ENCODE data around the gene MFAP3L. TPM values are rescaled to one million over a fixed set of nuclear protein-coding genes. Genes with fewer than 3 reads are reported as not detected.

The MFAP3L gene
- total RNA-seq, 1 experiment from 2014 or later, result 7.9 TPM

DNA sequence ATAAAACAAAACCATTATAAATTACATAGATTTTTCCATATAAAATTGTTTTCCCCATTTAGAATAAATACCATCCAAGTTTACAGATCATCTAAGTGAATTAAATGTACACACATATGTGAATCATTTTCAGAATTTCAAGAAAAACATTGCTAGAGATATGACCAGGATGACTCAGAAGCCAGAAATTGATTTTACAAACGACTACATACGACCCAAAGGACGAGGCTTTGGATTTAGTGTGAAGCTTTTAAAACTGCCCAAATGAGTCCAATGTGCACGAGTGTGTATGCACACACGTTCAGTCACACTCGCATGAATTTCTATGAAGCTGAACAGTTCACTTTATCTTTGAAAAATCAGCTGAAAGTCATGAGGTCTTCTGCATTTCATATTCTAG lies 37.9 kb downstream of the MFAP3L start:
- in situ Hi-C loops (cut with HindIII; ENCODE audit: low pct_unique_long_range_greater_than_20kb, low sequenced_read_pairs) (no loop called here), intact Hi-C loops (cut with micrococcal nuclease; ENCODE audit: unreplicated experiment) (no loop called here)
- BruUV-seq (replicated peaks), result no TSS peak
- Histone ChIP-seq H3K27me3 (ENCODE audit: control insufficient read depth, insufficient read depth, low read length) (no peaks in the 10 kb centered on the region), H3K36me3 (ENCODE audit: control insufficient read depth, insufficient read depth, low read length) (no peaks in the 10 kb centered on the region), H3K4me1 (ENCODE audit: control insufficient read depth, insufficient read depth, low read length) (no peaks in the 10 kb centered on the region), H3K27ac (ENCODE audit: low read length) (no peak overlapping the region), H3K9me3 (ENCODE audit: control insufficient read depth, insufficient read depth, low read depth, low read length) (no peaks in the 10 kb centered on the region), H3K4me3 (ENCODE audit: low read depth in 2 of 2, low read length in 2 of 2) (no peak overlapping the region)
- no peak for TF ChIP-seq SIN3A (IDR thresholded peaks at IDR 0.05; ENCODE audit: borderline replicate concordance, insufficient read depth, low read depth, low read length)
- TF ChIP-seq, protein P1, sequence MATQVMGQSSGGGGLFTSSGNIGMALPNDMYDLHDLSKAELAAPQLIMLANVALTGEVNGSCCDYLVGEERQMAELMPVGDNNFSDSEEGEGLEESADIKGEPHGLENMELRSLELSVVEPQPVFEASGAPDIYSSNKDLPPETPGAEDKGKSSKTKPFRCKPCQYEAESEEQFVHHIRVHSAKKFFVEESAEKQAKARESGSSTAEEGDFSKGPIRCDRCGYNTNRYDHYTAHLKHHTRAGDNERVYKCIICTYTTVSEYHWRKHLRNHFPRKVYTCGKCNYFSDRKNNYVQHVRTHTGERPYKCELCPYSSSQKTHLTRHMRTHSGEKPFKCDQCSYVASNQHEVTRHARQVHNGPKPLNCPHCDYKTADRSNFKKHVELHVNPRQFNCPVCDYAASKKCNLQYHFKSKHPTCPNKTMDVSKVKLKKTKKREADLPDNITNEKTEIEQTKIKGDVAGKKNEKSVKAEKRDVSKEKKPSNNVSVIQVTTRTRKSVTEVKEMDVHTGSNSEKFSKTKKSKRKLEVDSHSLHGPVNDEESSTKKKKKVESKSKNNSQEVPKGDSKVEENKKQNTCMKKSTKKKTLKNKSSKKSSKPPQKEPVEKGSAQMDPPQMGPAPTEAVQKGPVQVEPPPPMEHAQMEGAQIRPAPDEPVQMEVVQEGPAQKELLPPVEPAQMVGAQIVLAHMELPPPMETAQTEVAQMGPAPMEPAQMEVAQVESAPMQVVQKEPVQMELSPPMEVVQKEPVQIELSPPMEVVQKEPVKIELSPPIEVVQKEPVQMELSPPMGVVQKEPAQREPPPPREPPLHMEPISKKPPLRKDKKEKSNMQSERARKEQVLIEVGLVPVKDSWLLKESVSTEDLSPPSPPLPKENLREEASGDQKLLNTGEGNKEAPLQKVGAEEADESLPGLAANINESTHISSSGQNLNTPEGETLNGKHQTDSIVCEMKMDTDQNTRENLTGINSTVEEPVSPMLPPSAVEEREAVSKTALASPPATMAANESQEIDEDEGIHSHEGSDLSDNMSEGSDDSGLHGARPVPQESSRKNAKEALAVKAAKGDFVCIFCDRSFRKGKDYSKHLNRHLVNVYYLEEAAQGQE (IDR thresholded peaks at IDR 0.05; ENCODE audit: insufficient read depth in 1 of 2, low read depth in 2 of 2, low read length in 1 of 2), result no peak
- no peak for TF ChIP-seq POLR2AphosphoS5 (IDR thresholded peaks at IDR 0.05; ENCODE audit: low read depth, low read length)
- TF ChIP-seq, protein P2, sequence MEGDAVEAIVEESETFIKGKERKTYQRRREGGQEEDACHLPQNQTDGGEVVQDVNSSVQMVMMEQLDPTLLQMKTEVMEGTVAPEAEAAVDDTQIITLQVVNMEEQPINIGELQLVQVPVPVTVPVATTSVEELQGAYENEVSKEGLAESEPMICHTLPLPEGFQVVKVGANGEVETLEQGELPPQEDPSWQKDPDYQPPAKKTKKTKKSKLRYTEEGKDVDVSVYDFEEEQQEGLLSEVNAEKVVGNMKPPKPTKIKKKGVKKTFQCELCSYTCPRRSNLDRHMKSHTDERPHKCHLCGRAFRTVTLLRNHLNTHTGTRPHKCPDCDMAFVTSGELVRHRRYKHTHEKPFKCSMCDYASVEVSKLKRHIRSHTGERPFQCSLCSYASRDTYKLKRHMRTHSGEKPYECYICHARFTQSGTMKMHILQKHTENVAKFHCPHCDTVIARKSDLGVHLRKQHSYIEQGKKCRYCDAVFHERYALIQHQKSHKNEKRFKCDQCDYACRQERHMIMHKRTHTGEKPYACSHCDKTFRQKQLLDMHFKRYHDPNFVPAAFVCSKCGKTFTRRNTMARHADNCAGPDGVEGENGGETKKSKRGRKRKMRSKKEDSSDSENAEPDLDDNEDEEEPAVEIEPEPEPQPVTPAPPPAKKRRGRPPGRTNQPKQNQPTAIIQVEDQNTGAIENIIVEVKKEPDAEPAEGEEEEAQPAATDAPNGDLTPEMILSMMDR (IDR thresholded peaks at IDR 0.05), result no peak
- no peak for TF ChIP-seq TCF7L2 (IDR thresholded peaks at IDR 0.05; ENCODE audit: low read depth, low read length)
- CTCF ChIA-PET, result no interaction called here
- POLR2A ChIA-PET, result no interaction called here
- no peak for ATAC-seq
- DNase-seq (ENCODE audit: low read depth, low spot score), result no peak

DNA sequence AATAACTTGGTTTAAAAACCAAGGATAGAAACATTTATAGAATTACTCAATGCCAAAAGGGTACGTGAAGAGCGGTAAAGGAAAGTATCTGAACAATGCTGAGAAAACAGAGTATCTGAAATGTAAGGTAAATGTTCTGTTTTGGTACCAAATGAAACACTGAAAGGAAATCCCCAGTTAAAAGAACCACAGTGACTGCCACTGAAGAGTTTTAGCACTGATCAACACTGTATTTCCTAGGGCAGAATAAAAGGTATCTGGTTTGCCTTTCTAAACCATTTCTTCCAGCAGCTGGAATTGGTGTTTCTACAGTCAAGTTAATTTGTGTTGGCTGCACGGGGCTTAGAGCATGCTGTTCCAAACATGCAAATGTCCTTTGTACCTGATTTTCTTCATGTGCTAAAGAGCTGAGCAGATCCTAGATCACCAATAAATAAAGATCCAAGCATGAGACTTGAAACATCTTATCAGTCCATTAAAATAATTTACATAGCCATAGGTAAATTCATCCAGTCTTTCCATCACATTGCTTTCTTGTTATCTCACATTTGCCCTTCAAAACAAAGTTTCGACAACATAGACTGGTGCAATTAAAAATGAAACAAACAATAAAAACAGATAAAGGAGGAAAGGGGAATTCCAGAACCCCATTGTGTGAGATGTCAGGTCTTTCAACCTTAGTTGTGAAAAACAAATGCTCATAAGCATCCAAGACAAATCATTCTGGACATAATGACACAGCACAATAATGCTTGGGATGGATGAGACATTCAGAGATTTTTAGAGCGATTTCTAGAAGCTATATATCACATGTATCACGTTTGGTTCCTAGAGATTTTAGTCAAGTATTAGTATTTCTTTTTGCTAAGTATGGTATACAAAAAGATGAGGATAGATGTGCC lies 38.6 kb downstream of the MFAP3L start:
- DNase-seq (ENCODE audit: low read depth, low spot score) (no peak), ATAC-seq (no peak)
- H3K9me3 ChIP-seq (ENCODE audit: control insufficient read depth, insufficient read depth, low read depth, low read length), result no peaks in the 10 kb centered on the region
- TF ChIP-seq, protein P2 (IDR thresholded peaks at IDR 0.05), result no peak
- TF ChIP-seq SIN3A (IDR thresholded peaks at IDR 0.05; ENCODE audit: borderline replicate concordance, insufficient read depth, low read depth, low read length) (no peak), TCF7L2 (IDR thresholded peaks at IDR 0.05; ENCODE audit: low read depth, low read length) (no peak), POLR2AphosphoS5 (IDR thresholded peaks at IDR 0.05; ENCODE audit: low read depth, low read length) (no peak)
- TF ChIP-seq, protein P1 (IDR thresholded peaks at IDR 0.05; ENCODE audit: insufficient read depth in 1 of 2, low read depth in 2 of 2, low read length in 1 of 2), result no peak
- POLR2A ChIA-PET, result no interaction called here
- CTCF ChIA-PET, result no interaction called here
- H3K4me1 ChIP-seq (ENCODE audit: control insufficient read depth, insufficient read depth, low read length), result no peaks in the 10 kb centered on the region
- no peaks in the 10 kb centered on the region for H3K27me3 ChIP-seq (ENCODE audit: control insufficient read depth, insufficient read depth, low read length)
- H3K4me3 ChIP-seq (ENCODE audit: low read depth in 2 of 2, low read length in 2 of 2), result no peak overlapping the region
- no TSS peak for BruUV-seq (replicated peaks)
- no peak overlapping the region for H3K27ac ChIP-seq (ENCODE audit: low read length)
- in situ Hi-C loops (cut with HindIII; ENCODE audit: low pct_unique_long_range_greater_than_20kb, low sequenced_read_pairs), result no loop called here
- H3K36me3 ChIP-seq (ENCODE audit: control insufficient read depth, insufficient read depth, low read length), result no peaks in the 10 kb centered on the region
- intact Hi-C loops (cut with micrococcal nuclease; ENCODE audit: unreplicated experiment), result no loop called here
